ENCODE data around the gene RFK. TPM values are rescaled to one million over a fixed set of nuclear protein-coding genes. Genes with fewer than 3 reads are reported as not detected.

RFK gene
- total and polyA plus RNA-seq, 9 of the 15 experiments (the other 6 are each of a cell fraction or from before 2014, with no cell fraction given), result 3.8 to 51.1 (median 14.8) TPM

DNA sequence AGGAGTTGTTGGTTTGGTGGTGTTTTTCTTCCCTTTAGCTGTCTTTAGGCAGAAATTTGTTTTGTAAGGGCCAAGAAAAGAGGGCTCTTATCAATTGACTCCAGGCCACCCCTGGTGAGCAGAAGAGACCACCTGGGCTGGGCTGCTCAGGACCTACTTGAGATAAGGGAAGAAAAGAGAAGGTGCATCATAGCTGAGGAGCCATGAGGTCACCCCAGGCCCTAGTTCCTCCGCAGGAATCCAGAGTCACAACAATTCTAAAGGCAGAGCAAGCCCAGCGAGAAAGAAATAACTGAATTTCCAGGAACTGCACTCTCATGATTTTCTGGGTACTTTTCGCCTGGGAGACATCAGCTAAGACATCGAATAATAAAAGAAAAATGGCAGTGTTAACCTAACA lies 34.9 kb downstream of the RFK start (continued):
- TF ChIP-seq, protein P1, sequence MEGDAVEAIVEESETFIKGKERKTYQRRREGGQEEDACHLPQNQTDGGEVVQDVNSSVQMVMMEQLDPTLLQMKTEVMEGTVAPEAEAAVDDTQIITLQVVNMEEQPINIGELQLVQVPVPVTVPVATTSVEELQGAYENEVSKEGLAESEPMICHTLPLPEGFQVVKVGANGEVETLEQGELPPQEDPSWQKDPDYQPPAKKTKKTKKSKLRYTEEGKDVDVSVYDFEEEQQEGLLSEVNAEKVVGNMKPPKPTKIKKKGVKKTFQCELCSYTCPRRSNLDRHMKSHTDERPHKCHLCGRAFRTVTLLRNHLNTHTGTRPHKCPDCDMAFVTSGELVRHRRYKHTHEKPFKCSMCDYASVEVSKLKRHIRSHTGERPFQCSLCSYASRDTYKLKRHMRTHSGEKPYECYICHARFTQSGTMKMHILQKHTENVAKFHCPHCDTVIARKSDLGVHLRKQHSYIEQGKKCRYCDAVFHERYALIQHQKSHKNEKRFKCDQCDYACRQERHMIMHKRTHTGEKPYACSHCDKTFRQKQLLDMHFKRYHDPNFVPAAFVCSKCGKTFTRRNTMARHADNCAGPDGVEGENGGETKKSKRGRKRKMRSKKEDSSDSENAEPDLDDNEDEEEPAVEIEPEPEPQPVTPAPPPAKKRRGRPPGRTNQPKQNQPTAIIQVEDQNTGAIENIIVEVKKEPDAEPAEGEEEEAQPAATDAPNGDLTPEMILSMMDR (IDR thresholded peaks at IDR 0.05 in 2 of 3, conservative IDR thresholded peaks at IDR 0.05 in 1 of 3; ENCODE audit: insufficient read depth in 2 of 3, low read depth in 1 of 3, low read length in 3 of 3), result no peak
- TF ChIP-seq ZNF696 (CRISPR knock-in tag; conservative IDR thresholded peaks at IDR 0.05) (no peak), RBM17 (IDR thresholded peaks at IDR 0.05; ENCODE audit: borderline replicate concordance, low read depth, low read length) (no peak), RBM25 (IDR thresholded peaks at IDR 0.05; ENCODE audit: low read depth, low read length, severe bottlenecking) (no peak), MAFK (IDR thresholded peaks at IDR 0.05; ENCODE audit: low read length) (no peak), ZZZ3 (IDR thresholded peaks at IDR 0.05) (no peak), FIP1L1 (IDR thresholded peaks at IDR 0.05; ENCODE audit: low read depth, low read length, poor library complexity, severe bottlenecking) (no peak), FOS (IDR thresholded peaks at IDR 0.05; ENCODE audit: extremely low read depth, insufficient read length) (no peak), ZNF24 (IDR thresholded peaks at IDR 0.05) (peak; percentile 70; the same call in 1 of the 2 replicates), KDM2B (CRISPR knock-in tag; IDR thresholded peaks at IDR 0.05) (no peak), MEF2D (tag; conservative IDR thresholded peaks at IDR 0.05; ENCODE audit: low read depth) (no peak), POLR2AphosphoS2 (IDR thresholded peaks at IDR 0.05; ENCODE audit: low read length) (no peak), TFAM (CRISPR knock-in tag; conservative IDR thresholded peaks at IDR 0.05) (no peak), SREBF1 (IDR thresholded peaks at IDR 0.05; ENCODE audit: borderline replicate concordance, low read depth, low read length) (no peak), MAZ (CRISPR knock-in tag; conservative IDR thresholded peaks at IDR 0.05 in 1 of 2, IDR thresholded peaks at IDR 0.05 in 1 of 2) (no peak), BCL6 (CRISPR knock-in tag; IDR thresholded peaks at IDR 0.05) (no peak), PML (IDR thresholded peaks at IDR 0.05; ENCODE audit: low read length) (peak; percentile 88), FOXJ2 (tag; IDR thresholded peaks at IDR 0.05) (no peak), ZNF778 (CRISPR knock-in tag; IDR thresholded peaks at IDR 0.05) (no peak), SIX5 (IDR thresholded peaks at IDR 0.05; ENCODE audit: borderline replicate concordance in 1 of 2, insufficient read depth in 1 of 2, low read depth in 1 of 2, low read length in 2 of 2) (no peak), TCF7L2 (IDR thresholded peaks at IDR 0.05; ENCODE audit: low read depth, low read length) (no peak)
- TF ChIP-seq, protein P2, sequence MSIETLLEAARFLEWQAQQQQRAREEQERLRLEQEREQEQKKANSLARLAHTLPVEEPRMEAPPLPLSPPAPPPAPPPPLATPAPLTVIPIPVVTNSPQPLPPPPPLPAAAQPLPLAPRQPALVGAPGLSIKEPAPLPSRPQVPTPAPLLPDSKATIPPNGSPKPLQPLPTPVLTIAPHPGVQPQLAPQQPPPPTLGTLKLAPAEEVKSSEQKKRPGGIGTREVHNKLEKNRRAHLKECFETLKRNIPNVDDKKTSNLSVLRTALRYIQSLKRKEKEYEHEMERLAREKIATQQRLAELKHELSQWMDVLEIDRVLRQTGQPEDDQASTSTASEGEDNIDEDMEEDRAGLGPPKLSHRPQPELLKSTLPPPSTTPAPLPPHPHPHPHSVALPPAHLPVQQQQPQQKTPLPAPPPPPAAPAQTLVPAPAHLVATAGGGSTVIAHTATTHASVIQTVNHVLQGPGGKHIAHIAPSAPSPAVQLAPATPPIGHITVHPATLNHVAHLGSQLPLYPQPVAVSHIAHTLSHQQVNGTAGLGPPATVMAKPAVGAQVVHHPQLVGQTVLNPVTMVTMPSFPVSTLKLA (conservative IDR thresholded peaks at IDR 0.05), result peak in 1 of 2 experiments; percentile 51; a peak in 1 of 4 replicates
- TF ChIP-seq, protein P3, sequence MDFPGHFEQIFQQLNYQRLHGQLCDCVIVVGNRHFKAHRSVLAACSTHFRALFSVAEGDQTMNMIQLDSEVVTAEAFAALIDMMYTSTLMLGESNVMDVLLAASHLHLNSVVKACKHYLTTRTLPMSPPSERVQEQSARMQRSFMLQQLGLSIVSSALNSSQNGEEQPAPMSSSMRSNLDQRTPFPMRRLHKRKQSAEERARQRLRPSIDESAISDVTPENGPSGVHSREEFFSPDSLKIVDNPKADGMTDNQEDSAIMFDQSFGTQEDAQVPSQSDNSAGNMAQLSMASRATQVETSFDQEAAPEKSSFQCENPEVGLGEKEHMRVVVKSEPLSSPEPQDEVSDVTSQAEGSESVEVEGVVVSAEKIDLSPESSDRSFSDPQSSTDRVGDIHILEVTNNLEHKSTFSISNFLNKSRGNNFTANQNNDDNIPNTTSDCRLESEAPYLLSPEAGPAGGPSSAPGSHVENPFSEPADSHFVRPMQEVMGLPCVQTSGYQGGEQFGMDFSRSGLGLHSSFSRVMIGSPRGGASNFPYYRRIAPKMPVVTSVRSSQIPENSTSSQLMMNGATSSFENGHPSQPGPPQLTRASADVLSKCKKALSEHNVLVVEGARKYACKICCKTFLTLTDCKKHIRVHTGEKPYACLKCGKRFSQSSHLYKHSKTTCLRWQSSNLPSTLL (IDR thresholded peaks at IDR 0.05), result no peak
- TF ChIP-seq, protein P4, sequence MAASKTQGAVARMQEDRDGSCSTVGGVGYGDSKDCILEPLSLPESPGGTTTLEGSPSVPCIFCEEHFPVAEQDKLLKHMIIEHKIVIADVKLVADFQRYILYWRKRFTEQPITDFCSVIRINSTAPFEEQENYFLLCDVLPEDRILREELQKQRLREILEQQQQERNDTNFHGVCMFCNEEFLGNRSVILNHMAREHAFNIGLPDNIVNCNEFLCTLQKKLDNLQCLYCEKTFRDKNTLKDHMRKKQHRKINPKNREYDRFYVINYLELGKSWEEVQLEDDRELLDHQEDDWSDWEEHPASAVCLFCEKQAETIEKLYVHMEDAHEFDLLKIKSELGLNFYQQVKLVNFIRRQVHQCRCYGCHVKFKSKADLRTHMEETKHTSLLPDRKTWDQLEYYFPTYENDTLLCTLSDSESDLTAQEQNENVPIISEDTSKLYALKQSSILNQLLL (CRISPR knock-in tag; IDR thresholded peaks at IDR 0.05; ENCODE audit: borderline replicate concordance), result no peak
